ENCODE results near the gene WWP2. TPM values are rescaled to one million over a fixed set of nuclear protein-coding genes. Genes with fewer than 3 reads are reported as not detected.

Gene WWP2
- total RNA-seq, 3 donors from 2014 or later (not counting 1 experiment from before 2014, with no cell fraction given), result 72.8 to 95.6 (median 81.6) TPM

DNA sequence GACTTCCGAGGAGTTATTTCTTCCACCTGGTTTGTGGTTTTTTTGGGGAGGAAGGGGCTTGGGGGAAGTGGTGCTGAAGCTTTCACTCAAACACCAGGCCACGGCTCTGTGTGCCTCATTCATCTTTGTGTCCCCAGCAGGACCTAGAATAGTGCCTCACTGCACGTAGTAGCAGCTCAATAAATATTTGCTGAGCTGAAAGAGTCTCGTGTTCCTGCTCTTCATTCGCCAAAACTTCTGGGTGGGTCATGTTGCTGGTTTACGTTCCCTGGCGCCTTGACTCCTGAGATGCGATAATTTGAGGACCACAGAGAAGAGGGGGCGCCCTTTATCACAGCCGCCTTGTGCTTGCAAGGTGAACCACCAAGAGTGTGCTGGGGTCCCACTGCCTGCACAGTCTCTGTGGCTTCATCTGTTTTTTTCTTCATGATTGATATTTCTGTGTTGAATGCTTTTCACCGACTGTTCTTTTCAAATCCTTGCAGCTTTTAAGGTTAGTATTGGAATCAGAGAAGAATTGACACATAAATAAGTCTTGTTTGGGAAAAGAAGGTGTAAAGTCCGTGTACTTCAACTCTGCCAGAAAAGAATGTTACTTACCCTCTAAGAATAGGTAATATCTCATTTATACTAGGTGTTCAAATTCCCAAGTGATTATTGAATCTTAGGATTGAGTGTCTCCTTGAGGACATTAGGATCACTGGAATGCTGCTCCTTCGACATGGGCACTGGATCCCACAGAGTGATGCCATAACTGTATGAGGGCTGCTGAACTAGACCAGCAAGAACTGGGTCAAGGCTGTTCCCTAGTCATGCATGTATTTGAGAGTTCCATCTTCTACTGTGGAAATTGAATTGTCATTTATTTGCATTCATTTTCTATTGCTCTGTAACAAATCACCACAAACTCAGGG is 96.3 kb downstream of the WWP2 start:
- no peaks in the 10 kb centered on the region for H3K27me3 ChIP-seq (ENCODE audit: control insufficient read depth, insufficient read depth, low read length)
- no peaks in the 10 kb centered on the region for H3K4me1 ChIP-seq (ENCODE audit: control insufficient read depth, insufficient read depth, low read length)
- H3K9me3 ChIP-seq (ENCODE audit: control insufficient read depth, insufficient read depth, low read length), result no peaks in the 10 kb centered on the region
- Mint-ChIP-seq H3K27me3 (ENCODE audit: low read depth in 2 of 2) (no peaks in the 10 kb centered on the region), H3K36me3 (peaks cover 7% of the 10 kb centered on the region), H3K4me3 (no peak overlapping the region), H3K9me3 (no peaks in the 10 kb centered on the region), H3K27ac (peak overlapping the region in 1 of 2 donors; percentile 20), H3K4me1 (peaks cover 26 to 34% of the 10 kb centered on the region in 2 donors)
- 72% methylated on average over 12 of the region's 13 CpGs for WGBS (ENCODE audit: insufficient coverage)
- intact Hi-C loops (cut with micrococcal nuclease), result no loop called here
- DNase-seq (no peak), ATAC-seq (no peak)
- H3K36me3 ChIP-seq (ENCODE audit: control insufficient read depth, insufficient read depth, low read length), result peaks cover 19% of the 10 kb centered on the region
- H3K27ac ChIP-seq (ENCODE audit: low read length), result no peak overlapping the region
- no peak overlapping the region for H3K4me3 ChIP-seq (ENCODE audit: low read length)
- TF ChIP-seq, protein P1, sequence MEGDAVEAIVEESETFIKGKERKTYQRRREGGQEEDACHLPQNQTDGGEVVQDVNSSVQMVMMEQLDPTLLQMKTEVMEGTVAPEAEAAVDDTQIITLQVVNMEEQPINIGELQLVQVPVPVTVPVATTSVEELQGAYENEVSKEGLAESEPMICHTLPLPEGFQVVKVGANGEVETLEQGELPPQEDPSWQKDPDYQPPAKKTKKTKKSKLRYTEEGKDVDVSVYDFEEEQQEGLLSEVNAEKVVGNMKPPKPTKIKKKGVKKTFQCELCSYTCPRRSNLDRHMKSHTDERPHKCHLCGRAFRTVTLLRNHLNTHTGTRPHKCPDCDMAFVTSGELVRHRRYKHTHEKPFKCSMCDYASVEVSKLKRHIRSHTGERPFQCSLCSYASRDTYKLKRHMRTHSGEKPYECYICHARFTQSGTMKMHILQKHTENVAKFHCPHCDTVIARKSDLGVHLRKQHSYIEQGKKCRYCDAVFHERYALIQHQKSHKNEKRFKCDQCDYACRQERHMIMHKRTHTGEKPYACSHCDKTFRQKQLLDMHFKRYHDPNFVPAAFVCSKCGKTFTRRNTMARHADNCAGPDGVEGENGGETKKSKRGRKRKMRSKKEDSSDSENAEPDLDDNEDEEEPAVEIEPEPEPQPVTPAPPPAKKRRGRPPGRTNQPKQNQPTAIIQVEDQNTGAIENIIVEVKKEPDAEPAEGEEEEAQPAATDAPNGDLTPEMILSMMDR (IDR thresholded peaks at IDR 0.05), result no peak

DNA sequence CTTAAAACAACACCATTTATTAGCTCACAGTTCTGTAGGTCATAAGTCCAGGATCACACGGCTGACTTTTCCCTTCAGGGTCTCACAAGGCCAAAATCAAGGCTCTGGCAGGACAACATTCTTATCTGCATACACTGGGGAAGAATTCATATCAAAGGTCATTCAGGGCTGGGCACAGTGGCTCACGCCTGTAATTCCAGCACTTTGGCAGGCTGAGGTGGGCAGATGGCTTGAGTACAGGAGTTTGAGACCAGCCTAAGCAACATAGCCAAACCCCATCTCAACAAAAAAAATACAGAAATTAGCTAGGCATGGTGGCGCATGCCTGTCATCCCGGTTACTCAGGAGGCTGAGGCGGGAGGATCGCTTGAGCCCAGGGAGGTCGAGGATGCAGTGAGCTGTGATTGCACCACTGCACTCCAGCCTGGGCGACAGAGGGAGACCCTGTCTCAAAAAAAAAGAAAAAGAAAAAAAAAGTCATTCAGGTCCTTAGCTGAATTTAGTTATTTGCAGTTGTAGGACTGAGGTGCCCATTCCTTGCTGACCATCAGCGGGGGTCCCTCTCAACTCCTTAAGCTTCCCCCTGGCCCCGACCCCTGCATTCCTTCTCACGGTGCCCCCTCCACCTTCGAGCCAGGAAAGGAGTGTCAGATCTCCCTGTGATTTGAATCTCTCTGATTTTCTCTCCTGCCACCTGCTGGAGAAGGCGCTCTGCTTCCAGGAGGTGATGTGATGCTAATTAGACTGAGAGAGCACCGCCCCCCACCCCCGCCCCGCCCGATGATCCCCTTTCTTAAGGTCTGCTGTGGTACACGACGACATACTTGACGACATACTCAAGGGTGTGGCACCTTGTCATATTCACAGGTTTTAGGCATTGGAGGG is 97.2 kb downstream of the WWP2 start:
- TF ChIP-seq, protein P1 (IDR thresholded peaks at IDR 0.05), result no peak
- intact Hi-C loops (cut with micrococcal nuclease), result no loop called here
- Mint-ChIP-seq H3K27ac (peak overlapping the region in 1 of 2 donors; percentile 28), H3K9me3 (no peaks in the 10 kb centered on the region), H3K4me1 (peaks cover 17 to 26% of the 10 kb centered on the region in 2 donors), H3K27me3 (ENCODE audit: low read depth in 2 of 2) (no peaks in the 10 kb centered on the region), H3K36me3 (peaks cover 7% of the 10 kb centered on the region), H3K4me3 (no peak overlapping the region)
- peak in 1 of 2 donors; percentile 14 for DNase-seq
- Histone ChIP-seq H3K27ac (ENCODE audit: low read length) (no peak overlapping the region), H3K36me3 (ENCODE audit: control insufficient read depth, insufficient read depth, low read length) (peaks cover 14% of the 10 kb centered on the region), H3K4me1 (ENCODE audit: control insufficient read depth, insufficient read depth, low read length) (no peaks in the 10 kb centered on the region), H3K9me3 (ENCODE audit: control insufficient read depth, insufficient read depth, low read length) (no peaks in the 10 kb centered on the region), H3K4me3 (ENCODE audit: low read length) (no peak overlapping the region), H3K27me3 (ENCODE audit: control insufficient read depth, insufficient read depth, low read length) (no peaks in the 10 kb centered on the region)
- ATAC-seq, result no peak
- whole genome bisulfite sequencing (ENCODE audit: insufficient coverage), result 85% methylated on average over 13 of the region's 20 CpGs

DNA sequence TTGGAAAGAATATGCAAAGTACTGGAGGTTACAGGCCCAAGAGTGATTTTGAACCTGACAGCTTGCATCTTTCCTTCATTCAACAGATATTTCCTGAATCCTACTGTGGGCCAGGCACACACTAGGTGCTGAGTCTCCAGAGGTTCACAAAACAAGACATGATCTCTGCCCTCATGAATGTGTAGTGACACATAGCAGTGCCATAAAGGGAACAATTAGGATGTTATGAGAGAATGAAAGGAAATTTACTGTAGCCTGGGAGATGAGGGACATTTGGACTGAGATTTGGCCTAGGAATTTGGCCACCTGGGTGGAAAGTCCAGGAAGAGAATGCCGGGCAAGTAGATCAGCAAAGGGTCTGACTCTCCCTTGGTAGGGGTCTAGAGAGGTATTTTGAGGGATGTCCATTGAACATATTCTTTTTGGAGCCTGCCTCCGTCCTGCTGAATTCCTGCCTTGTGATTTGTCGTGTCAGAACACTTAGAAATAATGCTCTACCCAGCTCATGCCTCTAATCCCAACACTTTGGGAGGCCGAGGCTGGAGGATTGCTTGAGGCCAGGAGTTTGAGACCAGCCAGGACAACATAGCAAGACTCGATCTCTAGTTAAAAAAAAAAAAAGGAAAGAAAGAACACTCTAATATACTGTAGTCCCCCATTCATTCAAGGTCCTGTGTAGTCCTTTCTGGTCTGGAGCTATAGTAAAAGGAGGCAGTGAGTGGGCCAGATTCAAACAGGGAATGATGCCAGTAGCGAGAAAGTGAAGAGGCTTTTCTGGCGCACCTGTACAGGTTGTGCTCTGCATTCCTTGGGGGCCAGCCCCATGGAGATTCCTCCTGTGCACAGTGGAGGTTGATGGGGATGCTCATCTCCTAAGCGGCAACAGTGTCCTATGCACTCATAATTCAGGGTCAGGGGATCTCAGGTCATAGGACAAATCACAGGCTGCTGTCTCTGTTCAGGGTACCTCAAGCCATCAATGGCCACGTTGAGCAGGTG is 98.4 kb downstream of the WWP2 start:
- Histone ChIP-seq H3K27ac (ENCODE audit: low read length) (no peak overlapping the region), H3K4me3 (ENCODE audit: low read length) (no peak overlapping the region), H3K36me3 (ENCODE audit: control insufficient read depth, insufficient read depth, low read length) (peaks cover 12% of the 10 kb centered on the region), H3K9me3 (ENCODE audit: control insufficient read depth, insufficient read depth, low read length) (no peaks in the 10 kb centered on the region), H3K4me1 (ENCODE audit: control insufficient read depth, insufficient read depth, low read length) (no peaks in the 10 kb centered on the region), H3K27me3 (ENCODE audit: control insufficient read depth, insufficient read depth, low read length) (no peaks in the 10 kb centered on the region)
- 99% methylated on average over 7 of the region's 9 CpGs for WGBS (ENCODE audit: insufficient coverage)
- no peak overlapping the region for H3K4me3 Mint-ChIP-seq
- TF ChIP-seq, protein P1 (IDR thresholded peaks at IDR 0.05), result no peak
- ATAC-seq, result peak in 1 of 3 donors; percentile 21
- no peaks in the 10 kb centered on the region for H3K9me3 Mint-ChIP-seq
- H3K27me3 Mint-ChIP-seq (ENCODE audit: low read depth in 2 of 2), result no peaks in the 10 kb centered on the region
- H3K36me3 Mint-ChIP-seq, result peaks cover 7% of the 10 kb centered on the region
- H3K27ac Mint-ChIP-seq, result peak overlapping the region in 1 of 2 donors; percentile 28
- intact Hi-C loops (cut with micrococcal nuclease), result no loop called here
- no peak for DNase-seq
- peaks cover 22 to 26% of the 10 kb centered on the region in 2 donors for H3K4me1 Mint-ChIP-seq
